NK-92 treated with Interleukin-12 subunit alpha and Interleukin-12 subunit beta, amount 100 ng/mL, for 24 hours (cell line): ENCODE results near the gene HJV.
"Not testable (repeated sequence)": the region's sequence is repeated elsewhere in the genome, so short reads cannot be mapped to it uniquely, and the experiment has no call there.

Experiments used
- DNase-seq: peaks from one replicate; lab custom pipeline; 2025; lab: John Stamatoyannopoulos, UW

Gene HJV, protein sequence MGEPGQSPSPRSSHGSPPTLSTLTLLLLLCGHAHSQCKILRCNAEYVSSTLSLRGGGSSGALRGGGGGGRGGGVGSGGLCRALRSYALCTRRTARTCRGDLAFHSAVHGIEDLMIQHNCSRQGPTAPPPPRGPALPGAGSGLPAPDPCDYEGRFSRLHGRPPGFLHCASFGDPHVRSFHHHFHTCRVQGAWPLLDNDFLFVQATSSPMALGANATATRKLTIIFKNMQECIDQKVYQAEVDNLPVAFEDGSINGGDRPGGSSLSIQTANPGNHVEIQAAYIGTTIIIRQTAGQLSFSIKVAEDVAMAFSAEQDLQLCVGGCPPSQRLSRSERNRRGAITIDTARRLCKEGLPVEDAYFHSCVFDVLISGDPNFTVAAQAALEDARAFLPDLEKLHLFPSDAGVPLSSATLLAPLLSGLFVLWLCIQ

DNA sequence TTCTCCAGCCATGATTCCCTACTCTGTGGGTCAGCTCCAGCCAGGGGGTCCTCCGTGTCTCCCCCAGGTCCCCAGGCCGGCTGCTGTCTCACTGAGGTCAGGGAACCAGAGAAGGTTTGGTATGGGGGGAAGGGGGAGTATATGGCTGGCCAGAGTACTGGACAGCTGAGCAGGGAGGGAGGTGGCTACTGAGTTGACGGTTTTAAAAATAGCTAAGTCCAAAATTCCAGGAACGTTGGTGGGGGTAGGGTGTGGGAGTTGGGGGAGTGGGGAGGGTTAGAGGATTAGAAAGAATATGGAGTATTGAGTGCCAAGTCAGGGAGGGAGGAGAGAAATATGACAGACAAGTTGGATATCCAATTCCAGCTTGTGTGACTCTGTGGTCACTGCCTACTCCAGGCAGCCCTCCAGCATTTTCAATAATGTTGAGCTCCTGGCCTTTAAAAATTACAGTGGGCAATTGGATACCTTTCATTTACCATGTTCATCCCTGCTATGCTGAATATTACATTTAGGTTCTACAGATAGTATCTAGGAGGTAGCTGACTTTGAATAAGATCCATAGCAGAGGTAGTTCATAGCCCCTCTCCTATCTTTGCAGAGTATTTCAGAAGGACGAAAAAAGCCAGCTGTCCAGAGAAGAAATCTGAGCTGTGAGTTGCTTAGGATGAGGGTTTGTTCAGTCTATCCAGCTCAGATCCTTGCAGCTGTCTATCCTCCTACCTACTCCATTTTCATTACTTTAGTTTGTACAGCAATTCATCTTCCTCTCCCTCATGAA lies at the start of gene HJV:
HJV (minus strand) TSS at position 114 of the 781 bp plus-strand sequence. CDS start 1,504 bp downstream, outside the sequence.
- no peak for DNase-seq

DNA sequence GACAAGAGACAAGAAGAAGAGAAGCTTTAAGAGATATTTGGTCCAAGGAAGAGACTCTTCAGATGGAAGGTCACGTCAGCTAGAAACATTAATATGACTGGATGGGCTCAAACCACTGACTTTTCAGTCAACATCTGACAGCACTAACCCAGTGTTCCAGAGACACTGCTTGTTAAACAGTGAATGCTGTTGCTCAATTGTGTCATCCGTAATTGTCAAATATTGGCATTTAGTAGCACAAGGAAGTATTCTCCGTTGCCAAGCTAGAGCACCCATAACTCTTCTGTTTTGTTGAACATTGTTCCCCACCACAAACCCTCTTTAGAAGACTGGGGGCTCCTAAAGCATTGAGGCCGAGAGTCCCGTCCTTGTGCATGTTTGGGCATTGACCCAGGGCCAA lies 37.6 kb upstream of the HJV start:
- DNase-seq, result not testable (repeated sequence)

DNA sequence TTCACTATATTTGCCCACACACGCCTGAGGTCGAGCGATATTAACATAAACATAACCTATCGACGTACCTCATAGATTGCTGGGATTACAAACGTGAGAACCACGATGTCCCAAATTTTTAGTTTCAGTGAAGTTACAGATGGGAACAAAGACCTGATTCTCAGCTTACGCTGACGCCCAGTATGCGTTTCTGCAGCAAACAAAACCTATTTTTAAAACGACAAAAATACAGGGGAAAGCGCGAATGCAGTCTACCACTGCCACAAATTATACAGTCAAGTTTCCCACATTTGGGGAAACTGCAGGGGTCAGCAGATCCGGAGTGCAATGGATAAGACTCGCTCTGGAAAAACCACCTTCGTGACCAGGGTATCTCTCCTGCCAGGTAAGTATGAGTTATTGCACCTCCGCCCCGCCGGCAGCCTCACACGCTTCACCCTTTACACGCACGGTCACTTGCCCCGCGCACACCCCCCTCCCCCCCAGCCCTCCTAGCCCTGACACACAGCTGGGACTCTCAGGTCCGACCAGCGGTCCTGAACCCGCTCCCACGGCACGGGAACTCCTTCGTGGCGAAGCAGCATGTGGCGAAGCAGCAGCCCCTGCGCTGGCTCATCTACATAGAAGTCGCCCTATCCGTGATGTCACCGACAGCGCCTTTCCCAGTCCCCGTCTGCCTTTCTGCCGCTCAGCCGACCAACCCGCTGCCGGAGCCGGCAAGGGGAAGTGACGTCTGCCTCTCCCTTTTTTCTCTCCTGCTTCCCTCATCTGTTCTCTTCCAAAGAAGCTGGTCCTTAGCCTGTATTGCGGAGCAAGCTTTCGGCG lies 30.5 kb upstream of the HJV start:
- DNase-seq, result peak; percentile 79

DNA sequence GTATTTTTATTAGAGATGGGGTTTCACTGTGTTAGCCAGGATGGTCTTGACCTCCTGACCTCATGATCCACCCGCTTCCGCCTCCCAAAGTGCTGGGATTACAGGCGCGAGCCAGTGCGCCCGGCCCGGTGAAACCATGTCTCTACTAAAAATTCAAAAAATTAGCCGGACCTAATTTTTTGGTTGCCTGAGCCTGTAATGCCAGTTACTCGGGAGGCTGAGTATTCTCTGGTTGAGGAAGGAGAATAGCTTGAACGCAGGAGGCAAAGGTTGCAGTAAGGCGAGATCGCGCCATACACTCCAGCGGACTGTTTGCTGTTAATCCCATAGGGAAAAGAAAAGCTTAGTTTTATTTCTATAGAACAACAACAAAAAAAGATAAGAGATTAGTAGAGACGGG lies 29.9 kb upstream of the HJV start:
- no peak for DNase-seq

DNA sequence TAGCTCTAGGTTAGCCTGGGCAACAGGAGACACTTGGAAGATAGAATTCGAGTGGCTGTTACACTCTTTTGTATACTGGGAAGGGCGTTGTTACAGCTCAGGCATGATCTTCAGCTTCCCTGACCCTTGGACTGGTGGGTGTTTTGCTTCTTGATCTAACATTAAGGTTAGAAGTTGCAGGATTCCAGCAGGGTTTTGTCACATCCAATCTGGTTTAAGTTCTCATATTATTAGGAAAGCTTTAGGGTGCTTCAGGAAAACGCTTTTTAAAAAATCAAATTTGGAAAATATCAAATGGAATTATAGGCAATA lies 29.1 kb upstream of the HJV start:
- DNase-seq, result not testable (repeated sequence)

DNA sequence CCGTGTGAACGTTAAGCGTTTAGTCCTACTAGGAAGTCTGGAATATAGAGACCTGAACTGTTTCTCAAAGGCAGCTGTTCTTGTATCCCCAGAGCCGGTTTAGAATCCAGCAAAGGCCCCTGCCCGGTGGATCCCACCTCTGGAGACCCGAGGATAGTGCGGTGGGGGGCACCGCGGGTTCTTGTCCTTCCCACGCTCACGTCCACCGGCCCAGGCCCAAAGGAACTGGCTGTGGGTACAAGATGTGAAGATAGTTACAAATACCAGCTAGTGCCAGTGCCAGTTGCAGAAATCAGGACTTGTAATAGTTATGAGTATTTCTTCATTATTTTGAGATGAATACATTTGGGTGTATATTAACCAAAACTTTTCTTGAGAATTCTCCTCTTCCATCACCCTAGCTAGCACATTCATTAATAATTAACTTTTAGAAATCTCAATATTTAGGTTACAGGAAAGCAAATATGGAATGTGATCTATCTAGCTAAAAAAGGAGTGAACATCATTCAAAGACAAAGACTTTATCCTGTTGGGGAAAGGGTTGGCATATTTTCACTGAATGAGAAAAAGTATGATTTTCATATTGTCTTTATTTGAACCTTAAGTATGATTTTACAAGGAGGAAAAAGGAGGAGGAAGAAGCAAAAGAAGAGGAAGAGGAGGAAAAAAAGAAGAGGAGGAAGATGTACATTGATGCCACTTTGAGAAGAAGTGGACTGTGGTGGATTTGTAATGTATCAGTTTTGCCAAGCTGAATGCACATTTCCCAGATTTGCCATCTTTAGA lies 28.5 kb upstream of the HJV start:
- DNase-seq, result not testable (repeated sequence)

DNA sequence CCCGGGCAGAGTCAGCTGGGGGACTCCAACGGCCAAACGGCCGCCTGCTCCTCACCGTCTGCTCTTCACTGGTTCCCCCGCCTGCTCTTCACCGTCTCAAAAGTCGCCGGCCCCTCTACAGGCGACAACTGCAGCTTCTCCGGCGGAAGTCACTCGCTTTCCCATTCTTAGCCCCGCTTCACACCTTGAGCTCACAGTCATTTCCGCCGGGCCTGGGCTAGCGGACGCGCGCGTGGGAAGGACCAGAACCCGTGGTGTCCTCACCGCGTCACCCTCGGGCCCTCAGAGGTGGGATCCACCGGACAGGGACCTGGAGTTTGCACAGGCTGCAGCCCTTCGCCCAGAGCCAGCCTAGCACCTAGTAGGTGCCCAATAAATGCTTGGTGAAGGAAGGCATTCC lies 27.9 kb upstream of the HJV start:
- DNase-seq, result no peak

DNA sequence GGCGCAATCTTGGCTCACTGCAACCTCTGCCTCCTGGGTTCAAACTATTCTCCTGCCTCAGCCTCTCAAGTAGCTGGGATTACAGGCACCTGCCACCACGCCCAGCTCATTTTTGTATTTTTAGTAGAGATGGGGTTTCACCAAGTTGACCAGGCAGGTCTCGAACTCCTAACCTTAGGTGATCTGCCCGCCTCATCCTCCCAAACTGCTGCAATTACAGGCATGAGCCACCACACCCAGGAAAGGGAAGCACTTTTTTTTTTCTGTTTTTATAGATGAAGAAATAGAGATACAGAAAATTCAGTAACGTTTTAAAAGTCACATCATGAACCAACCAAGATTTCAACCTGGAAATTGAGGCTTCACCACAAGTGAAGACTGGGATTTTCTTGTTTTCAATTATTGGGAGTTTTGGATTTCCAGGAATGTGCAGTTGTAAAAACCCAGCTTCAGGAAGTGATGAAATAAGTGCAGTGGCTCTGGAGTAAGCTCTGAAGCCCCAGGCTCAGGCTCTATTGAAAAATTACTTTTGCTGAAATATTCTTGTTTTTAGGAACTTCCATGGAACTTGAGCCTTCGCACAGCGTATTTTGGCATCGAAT lies 27.1 kb upstream of the HJV start:
- not testable (repeated sequence) for DNase-seq

DNA sequence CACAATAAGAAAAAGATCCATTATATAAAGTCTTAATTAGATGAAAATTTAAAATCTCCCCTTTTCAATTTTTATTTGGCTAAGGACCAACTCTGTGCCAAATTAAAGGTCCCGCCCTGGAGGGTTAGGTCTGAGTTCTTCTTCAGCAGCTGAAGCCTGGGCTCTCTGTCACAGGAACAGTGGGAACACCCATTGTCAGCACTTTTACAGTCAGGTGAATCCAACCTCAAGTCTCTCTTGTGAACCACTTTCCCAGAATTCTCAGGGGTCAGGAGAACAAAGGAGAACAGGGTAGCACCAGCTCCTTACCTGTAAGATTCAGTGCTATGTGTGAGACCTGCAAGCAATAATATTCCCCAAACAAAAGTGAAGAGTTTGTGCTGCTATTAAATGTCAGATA lies 25.1 kb upstream of the HJV start:
- DNase-seq, result no peak

DNA sequence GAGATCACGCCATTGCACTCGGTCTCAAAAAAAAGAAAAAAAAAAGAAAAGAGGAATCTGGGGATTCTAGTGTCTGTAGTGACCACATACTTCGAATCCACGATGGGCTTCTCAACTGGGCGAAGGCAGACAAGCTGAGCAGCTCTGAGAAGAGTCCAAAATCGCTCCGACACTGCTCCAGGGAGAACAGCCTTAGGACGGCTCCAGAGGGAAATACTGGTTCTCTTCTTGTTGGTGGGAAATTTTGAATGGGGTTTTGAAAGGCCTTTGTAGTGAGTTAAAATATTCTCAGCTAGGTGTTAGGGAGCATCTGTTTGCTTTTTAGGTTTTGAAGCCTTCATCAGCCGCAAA lies 18.3 kb upstream of the HJV start:
- DNase-seq, result no peak

DNA sequence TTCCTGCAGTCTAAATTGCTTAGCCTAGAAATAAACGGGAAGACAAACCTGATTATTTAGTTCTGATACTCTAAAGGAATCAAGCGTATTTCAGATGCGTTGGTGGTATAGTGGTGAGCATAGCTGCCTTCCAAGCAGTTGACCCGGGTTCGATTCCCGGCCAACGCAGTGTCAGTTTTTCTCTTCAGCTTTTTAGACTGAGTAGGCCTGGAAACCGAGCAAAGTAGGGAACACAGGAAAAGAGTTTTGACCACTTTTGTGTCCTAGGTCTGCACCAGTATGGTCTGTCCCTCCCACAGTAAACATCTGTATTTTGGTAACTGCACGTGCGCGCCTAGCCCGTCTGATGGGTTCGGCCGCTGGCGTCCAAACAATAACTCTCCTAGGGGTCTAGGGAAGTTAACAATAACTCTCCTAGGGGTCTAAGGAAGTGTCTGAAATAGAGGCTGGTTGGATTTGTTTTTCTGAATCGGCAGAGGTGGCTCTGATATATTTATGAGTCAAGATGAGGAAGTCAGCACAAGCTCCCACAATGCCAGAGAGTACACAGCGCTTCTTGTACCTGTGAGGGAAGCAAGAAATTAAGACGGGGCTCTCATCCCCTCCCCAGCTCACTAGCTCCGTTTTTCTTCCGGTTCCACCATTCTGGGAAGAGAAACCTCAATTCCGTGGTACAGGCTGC lies 15.6 kb upstream of the HJV start:
- peak; percentile 62 for DNase-seq

DNA sequence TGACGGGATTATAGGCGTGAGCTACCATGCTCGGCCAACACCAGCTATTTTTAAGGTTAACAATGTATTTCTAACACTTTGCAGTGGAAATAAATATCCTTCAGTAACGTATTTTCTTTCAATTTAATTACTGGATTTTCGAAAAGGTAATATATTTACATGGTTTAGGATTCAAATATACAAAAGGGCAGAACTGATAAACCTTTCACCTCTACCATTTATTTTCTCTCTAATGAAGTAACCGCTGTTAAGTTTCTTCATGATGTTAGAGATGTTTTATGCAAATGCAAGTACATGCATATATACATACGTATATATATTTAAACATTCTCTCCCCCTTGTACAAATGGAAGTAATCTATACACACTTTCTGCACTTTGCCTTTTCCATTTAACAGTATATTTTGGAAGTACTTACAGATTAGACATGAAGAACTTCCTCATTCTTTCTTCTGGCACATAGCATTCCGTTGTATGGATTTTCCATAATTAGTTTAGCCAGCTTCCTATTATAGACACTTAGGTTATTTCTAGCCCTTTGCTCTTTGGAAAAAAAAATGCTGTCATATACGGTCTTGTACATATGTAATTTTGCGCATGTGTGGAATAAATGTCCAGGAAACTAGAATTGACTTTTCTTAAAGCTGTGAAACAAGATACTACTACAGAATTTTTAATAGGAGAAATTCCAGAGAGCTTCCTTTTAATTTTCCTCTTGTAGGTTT lies 14.9 kb upstream of the HJV start:
- DNase-seq, result no peak

DNA sequence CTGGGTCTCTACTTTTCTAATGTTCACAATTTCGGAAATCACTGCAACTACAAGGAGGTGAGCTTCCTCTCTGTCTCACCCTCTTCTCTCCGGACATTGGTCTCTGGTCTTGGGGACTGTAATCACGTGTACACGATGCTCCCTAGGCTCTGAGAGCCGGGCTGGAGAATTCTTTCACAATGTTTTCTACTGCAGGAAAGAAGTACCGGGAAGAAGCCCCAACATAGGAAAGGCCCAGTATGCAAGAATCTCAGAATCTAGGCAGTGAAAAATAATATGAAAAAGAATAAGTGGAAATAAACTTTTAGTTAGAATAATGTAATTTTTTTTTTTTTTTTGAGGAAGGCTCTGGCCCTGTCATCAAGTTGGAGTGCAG lies 13.5 kb upstream of the HJV start:
- DNase-seq, result no peak

DNA sequence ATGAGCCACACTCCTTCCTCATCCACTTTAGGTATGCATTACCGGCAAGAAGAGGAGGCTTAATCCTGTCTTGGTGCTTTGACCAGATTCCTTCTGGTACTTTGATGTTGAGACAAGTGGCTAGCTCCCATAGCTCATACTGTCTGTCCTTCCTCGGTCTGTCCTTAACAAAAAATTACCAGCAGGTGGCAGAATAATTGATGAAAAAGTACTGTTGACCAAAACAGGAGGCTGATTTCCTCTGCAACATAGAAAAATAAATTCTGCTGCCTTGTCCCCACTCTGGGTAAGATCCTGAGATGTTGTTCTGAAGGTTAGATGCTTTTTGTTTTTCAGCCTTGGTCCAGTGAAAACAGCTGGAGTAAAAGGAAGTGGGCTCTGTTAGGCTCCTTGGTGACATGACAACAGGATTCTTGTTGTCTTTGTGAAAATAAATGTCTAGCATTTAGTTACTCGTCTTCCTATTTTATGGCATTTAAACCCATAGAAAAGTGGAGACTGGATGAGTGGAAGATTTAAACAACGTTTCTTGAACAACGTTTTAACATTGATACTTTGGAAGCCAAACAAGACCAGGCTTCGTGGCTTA lies 11.2 kb upstream of the HJV start:
- DNase-seq, result no peak

DNA sequence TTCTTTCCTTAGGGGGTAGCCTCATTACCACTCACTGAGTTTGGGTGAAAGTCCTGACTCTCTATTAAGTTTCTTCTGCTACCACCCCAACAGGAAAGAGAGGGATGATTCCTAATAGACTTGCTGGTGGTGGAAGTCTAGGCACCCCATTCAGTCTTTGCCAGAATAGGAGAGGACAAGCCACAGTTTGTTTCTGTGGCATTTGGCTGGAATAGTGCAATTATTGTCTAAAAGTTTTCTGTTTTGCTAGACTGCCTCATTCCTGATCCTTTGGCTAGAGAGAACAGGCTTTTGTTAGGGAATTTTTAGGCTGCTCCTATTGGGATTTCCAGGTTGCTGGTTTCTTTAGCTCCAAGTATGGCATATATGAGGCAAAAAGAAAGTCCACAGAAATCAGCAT lies 9.9 kb upstream of the HJV start:
- no peak for DNase-seq

DNA sequence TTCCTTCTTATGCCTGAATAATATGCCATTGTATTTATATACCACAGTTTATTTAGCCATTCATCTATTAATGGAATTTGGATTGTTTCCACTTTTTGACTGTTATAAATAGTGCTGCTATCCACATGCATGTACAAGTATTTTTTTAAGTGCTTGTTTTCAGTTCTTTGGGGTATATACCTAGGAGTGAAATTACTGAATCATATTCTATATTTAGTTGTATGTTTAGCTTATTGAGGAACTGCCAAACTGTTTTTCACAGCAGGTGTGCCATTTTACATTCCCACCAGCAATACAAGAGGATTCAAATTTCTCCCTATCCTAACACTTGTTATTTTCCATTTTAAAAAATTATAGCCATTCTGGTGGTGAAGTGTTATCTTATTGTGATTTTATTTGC lies 7.6 kb upstream of the HJV start:
- DNase-seq, result no peak

DNA sequence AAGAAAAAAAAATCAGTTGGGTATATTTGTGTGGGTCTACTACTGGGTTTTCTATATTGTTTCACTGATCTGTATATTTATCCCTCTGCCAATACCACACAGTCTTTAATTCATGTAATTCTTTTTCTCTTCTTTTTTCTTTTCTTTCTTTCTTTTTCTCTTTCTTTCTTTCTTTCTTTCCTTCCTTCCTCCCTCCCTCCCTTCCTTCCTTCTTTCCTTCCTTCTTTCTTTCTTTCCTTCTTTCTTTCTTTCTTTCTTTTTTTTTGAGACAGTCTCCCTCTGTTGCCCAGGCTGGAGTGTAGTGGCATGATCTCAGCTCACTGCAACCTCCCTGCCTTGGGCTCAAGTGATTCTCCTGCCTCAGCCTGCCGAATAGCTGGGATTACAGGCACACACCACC lies 5.1 kb upstream of the HJV start:
- DNase-seq, result not testable (repeated sequence)

DNA sequence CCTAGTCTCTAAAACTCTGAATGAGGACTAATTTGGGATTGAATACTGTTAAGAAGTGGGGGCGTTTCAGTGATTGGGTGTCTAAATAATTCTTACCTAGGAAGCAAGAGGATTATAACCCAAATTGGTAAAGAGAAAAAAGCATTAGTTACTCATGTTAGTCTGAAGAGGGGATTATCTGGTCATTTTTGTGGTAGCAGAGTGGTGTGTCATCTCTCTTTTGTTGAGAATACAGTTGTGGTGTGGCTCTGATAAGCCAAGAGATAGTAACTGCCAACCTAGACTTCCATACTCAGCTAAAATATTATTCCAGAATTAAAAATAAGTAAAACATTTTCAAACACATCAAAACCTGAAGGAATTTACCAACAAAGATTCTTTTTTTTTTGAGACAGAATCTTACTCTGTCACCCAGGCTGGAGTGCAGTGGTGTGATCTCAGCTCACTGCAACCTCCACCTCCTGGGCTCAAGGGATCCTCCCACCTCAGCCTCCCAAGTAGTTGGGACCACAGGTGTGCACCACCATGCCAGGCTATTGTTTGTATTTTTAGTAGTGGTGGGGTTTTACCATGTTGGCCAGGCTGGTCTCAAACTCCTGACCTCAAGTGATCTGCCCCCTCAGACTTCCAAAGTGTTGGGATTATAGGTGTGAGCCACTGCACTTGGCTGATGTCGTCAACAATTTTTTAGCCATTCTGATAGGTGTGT lies 4.4 kb upstream of the HJV start:
- not testable (repeated sequence) for DNase-seq
